Stimulated activated CD4-positive, alpha-beta T cell treated with anti-CD3 and anti-CD28 coated beads, Interleukin-1b, Interleukin-23, amount 100 ng/mL, for 1 hour (primary cell): ENCODE results near the gene ADAM22.
"Not testable (repeated sequence)": the region's sequence is repeated elsewhere in the genome, so short reads cannot be mapped to it uniquely, and the experiment has no call there.

Experiments used
- DNase-seq, 2 donors: peaks; one replicate each; pipeline ENCODE4 v3.0.0-alpha.2; 2020; ENCODE audit warnings: low read depth in 2 of 2

The ADAM22 gene

GRCh38 chr7:87933953-87934698, at the start of gene ADAM22:
ADAM22 (plus strand) TSS chr7:87934251; CDS start chr7:87934466, 215 bp downstream.
- DNase-seq, result peak; percentile 42 to 57

GRCh38 chr7:87885018-87885417, 49.0 kb upstream of the ADAM22 start:
- DNase-seq, result no peak

- no peak for DNase-seq
Measured at GRCh38 chr7:87886875-87887274, 47.2 kb upstream of the ADAM22 start.

- DNase-seq, result no peak
Measured at GRCh38 chr7:87895363-87895762, 38.7 kb upstream of the ADAM22 start.

GRCh38 chr7:87899255-87899654, 34.8 kb upstream of the ADAM22 start:
- no peak for DNase-seq

GRCh38 chr7:87907136-87907906, 26.7 kb upstream of the ADAM22 start:
- not testable (repeated sequence) for DNase-seq

GRCh38 chr7:87908814-87909213, 25.2 kb upstream of the ADAM22 start:
- not testable (repeated sequence) for DNase-seq

- no peak for DNase-seq
Measured at GRCh38 chr7:87912121-87912520, 21.9 kb upstream of the ADAM22 start.

GRCh38 chr7:87918740-87919139, 15.3 kb upstream of the ADAM22 start:
- no peak for DNase-seq

GRCh38 chr7:87919875-87920274, 14.2 kb upstream of the ADAM22 start:
- no peak for DNase-seq

GRCh38 chr7:87920578-87920977, 13.5 kb upstream of the ADAM22 start:
- no peak for DNase-seq

- DNase-seq, result not testable (repeated sequence)
Measured at GRCh38 chr7:87922759-87923395, 11.2 kb upstream of the ADAM22 start.

- DNase-seq, result no peak
Measured at GRCh38 chr7:87926581-87927461, 7.2 kb upstream of the ADAM22 start.

- DNase-seq, result no peak
Measured at GRCh38 chr7:87933605-87933952, 472 bp upstream of the ADAM22 start.

- DNase-seq, result no peak
Measured at GRCh38 chr7:87934699-87935383, 790 bp downstream of the ADAM22 start.

GRCh38 chr7:87935384-87935706, 1.3 kb downstream of the ADAM22 start:
- no peak for DNase-seq

GRCh38 chr7:87941138-87941537, 7.1 kb downstream of the ADAM22 start:
- DNase-seq, result no peak

- DNase-seq, result no peak
Measured at GRCh38 chr7:87944547-87944946, 10.5 kb downstream of the ADAM22 start.

- not testable (repeated sequence) for DNase-seq
Measured at GRCh38 chr7:87945926-87946325, 11.9 kb downstream of the ADAM22 start.

- DNase-seq, result no peak
Measured at GRCh38 chr7:87948371-87948770, 14.3 kb downstream of the ADAM22 start.

- DNase-seq, result no peak
Measured at GRCh38 chr7:87959336-87959735, 25.3 kb downstream of the ADAM22 start.
